Gastrocnemius medialis (tissue), 4 donors: Measurements from ENCODE around the gene CCDC85C.

Experiments used
- CTCF ChIP-seq, 5 experiments: fragments of 450-650 bp in 3 of 5; fragments of 200-600 bp in 2 of 5; sonication (generic) in 2 of 5; IDR thresholded peaks in 4 of 5; conservative IDR thresholded peaks in 1 of 5; 1 replicate in 4 of 5; 2 replicates in 1 of 5; pipeline ENCODE4 v1.5.1; 2016 to 2019; ENCODE audit warnings: antibody characterized with exemption in 5 of 5, mild to moderate bottlenecking in 3 of 5, moderate library complexity in 3 of 5
- POLR2A ChIP-seq, 2 donors: fragments of 450-650 bp; IDR thresholded peaks; one replicate each; pipeline ENCODE4 v1.6.1; 2017; ENCODE audit warnings: antibody characterized with exemption in 2 of 2, mild to moderate bottlenecking in 2 of 2, moderate library complexity in 2 of 2

DNA sequence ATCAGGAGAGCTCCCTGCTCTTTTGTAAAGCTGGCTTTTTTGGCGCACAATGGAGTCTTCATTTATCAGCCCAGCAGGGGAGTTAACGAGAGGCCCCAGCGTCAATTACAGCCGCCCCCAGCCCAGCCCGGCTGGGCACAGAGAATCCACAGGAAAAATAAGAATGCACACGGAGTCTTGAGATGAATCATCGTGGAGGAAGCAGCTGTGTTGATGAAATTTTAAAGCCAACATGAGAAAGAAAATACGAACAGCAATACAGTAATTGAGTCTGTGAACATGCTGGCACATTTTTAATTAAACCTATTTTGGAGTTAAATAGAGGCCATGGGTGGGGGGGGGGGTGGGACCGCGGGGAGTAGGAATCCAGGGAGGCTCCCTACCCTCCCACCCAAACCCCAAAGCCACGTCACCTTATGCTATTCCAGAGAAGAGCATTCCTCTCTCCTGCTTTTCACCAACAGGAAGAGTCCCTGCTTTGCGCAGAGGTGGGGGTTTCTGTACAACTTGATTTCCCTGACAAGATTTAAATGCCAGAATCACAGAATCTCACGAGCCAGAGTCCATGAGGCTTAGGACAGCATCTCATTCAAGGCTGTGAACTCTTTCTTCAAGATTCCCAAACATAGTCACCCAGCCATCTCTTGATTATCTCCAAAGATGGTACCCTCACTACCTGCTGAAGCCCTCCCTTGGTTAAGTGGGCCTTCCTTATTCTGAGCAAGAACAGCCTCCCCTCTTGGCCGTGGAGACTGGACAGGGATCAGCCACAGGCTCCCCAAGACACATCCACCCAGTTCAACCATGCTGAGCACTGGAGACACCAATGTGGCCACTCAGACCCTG is 72.5 kb downstream of the CCDC85C start:
- no peak for TF ChIP-seq CTCF (IDR thresholded peaks at IDR 0.05 in 4 of 5, conservative IDR thresholded peaks at IDR 0.05 in 1 of 5)
- TF ChIP-seq POLR2A (IDR thresholded peaks at IDR 0.05): no peak
